Liver (tissue), 9 donors: ENCODE data around the gene COL20A1. TPM values are rescaled to one million over a fixed set of nuclear protein-coding genes. Genes with fewer than 3 reads are reported as not detected.

ENCODE experiments used
- DNase-seq: peaks from one replicate; pipeline ENCODE4 v3.0.0-alpha.2; 2017; ENCODE audit warnings: low spot score
- H3K27ac ChIP-seq, 2 donors: one replicate each; pipeline ENCODE4 v1.7.0; 2013; ENCODE audit warnings: inconsistent platforms in 2 of 2, low read length in 2 of 2, control low read depth in 1 of 2, low read depth in 1 of 2, mild to moderate bottlenecking in 1 of 2
- H3K27me3 ChIP-seq, 4 donors: one replicate each; pipeline versions ENCODE4 v1.6.1 to v1.7.0; 2013; ENCODE audit warnings: low read length in 3 of 4, inconsistent platforms in 1 of 4, mild to moderate bottlenecking in 1 of 4, moderate library complexity in 1 of 4; ENCODE audit not compliant: control insufficient read depth in 4 of 4, insufficient read depth in 4 of 4
- H3K36me3 ChIP-seq, 4 donors: one replicate each; pipeline versions ENCODE4 v1.6.1 to v1.7.0; 2013; ENCODE audit warnings: low read length in 3 of 4, mild to moderate bottlenecking in 3 of 4, low read depth in 1 of 4, moderate library complexity in 1 of 4; ENCODE audit not compliant: control insufficient read depth in 4 of 4, insufficient read depth in 3 of 4
- H3K4me1 ChIP-seq, 4 donors: one replicate each; pipeline versions ENCODE4 v1.6.1 to v1.7.0; 2013; ENCODE audit warnings: low read length in 3 of 4, mild to moderate bottlenecking in 3 of 4, moderate library complexity in 1 of 4; ENCODE audit not compliant: control insufficient read depth in 4 of 4, insufficient read depth in 4 of 4
- H3K4me3 ChIP-seq, 3 donors: one replicate each; pipeline versions ENCODE4 v1.6.1 to v1.7.0; 2013; ENCODE audit warnings: low read length in 3 of 3, control low read depth in 1 of 3, low read depth in 1 of 3, mild to moderate bottlenecking in 1 of 3
- H3K9ac ChIP-seq, 2 donors: one replicate each; pipeline ENCODE4 v1.7.0; 2013; ENCODE audit warnings: low read length in 2 of 2, mild to moderate bottlenecking in 2 of 2, moderate library complexity in 2 of 2, control low read depth in 1 of 2, low read depth in 1 of 2
- H3K9me3 ChIP-seq, 4 donors: one replicate each; pipeline versions ENCODE4 v1.6.1 to v1.7.0; 2013; ENCODE audit warnings: low read length in 3 of 4; ENCODE audit not compliant: control insufficient read depth in 4 of 4
- EGR1 ChIP-seq, 2 donors: IDR thresholded peaks; 2 replicates each; pipeline ENCODE4 v1.6.1; 2016 to 2018; ENCODE audit warnings: antibody characterized with exemption in 2 of 2, low read depth in 2 of 2
- FOXA1 ChIP-seq: IDR thresholded peaks from 2 replicates; pipeline ENCODE4 v1.6.1; 2016; ENCODE audit warnings: antibody characterized with exemption
- FOXA2 ChIP-seq: IDR thresholded peaks from 2 replicates; pipeline ENCODE4 v1.6.1; 2016; ENCODE audit warnings: antibody characterized with exemption
- GABPA ChIP-seq, 2 donors: IDR thresholded peaks in 1 of 2; conservative IDR thresholded peaks in 1 of 2; 2 replicates each; pipeline ENCODE4 v1.6.1; 2016; ENCODE audit warnings: antibody characterized with exemption in 2 of 2, mild to moderate bottlenecking in 1 of 2, moderate library complexity in 1 of 2
- HNF4A ChIP-seq, 2 donors: conservative IDR thresholded peaks; 2 replicates each; pipeline ENCODE4 v1.6.1; 2016; ENCODE audit warnings: antibody characterized with exemption in 2 of 2, mild to moderate bottlenecking in 2 of 2
- HNF4G ChIP-seq: IDR thresholded peaks from 2 replicates; pipeline ENCODE4 v1.6.1; 2016; ENCODE audit warnings: antibody characterized with exemption
- JUND ChIP-seq, 2 donors: IDR thresholded peaks; 2 replicates each; pipeline ENCODE4 v1.6.1; 2016; ENCODE audit warnings: antibody characterized with exemption in 2 of 2
- NR2F2 ChIP-seq: IDR thresholded peaks from 2 replicates; pipeline ENCODE4 v1.6.1; 2016; ENCODE audit warnings: antibody characterized with exemption
- RAD21 ChIP-seq, 2 donors: IDR thresholded peaks; 2 replicates each; pipeline ENCODE4 v1.6.1; 2016; ENCODE audit warnings: antibody characterized with exemption in 2 of 2, mild to moderate bottlenecking in 2 of 2
- RXRA ChIP-seq, 2 donors: IDR thresholded peaks; 2 replicates each; pipeline ENCODE4 v1.6.1; 2017 to 2018; ENCODE audit warnings: antibody characterized with exemption in 2 of 2, mild to moderate bottlenecking in 1 of 2
- SP1 ChIP-seq: IDR thresholded peaks from 2 replicates; pipeline ENCODE4 v1.6.1; 2018; ENCODE audit warnings: antibody characterized with exemption, mild to moderate bottlenecking
- TAF1 ChIP-seq: conservative IDR thresholded peaks from 2 replicates; pipeline ENCODE4 v1.6.1; 2016; ENCODE audit warnings: antibody characterized with exemption, mild to moderate bottlenecking
- YY1 ChIP-seq: IDR thresholded peaks from 2 replicates; pipeline ENCODE4 v1.6.1; 2016; ENCODE audit warnings: antibody characterized with exemption, mild to moderate bottlenecking
- WGBS: extraction: QIAGEN DNeasy Blood & Tissue Kit; methylation state at CpG from one replicate; pipeline ENCODE4 v1.1.7; 2013; 5-methylcytosine and 5-hydroxymethylcytosine counted together
- polyA plus RNA-seq, 2 donors: library from polyadenylated mRNA; stranded (reverse) in 1 of 2; unstranded in 1 of 2; fragments of 200-250 nt in 1 of 2; fragments of >200 nt in 1 of 2; fragmentation: Nextera tagmentation in 1 of 2; extraction: Ambion mirVana in 1 of 2; gene quantifications; one replicate each; pipeline versions ENCODE4 v1.2.1 to v1.2.3, GENCODE V29; 2013 to 2015
- total RNA-seq, 2 donors: library from RNA; depleted of rRNA; stranded (reverse); fragments of >200 nt; gene quantifications; one replicate each; pipeline ENCODE4 v1.2.3, GENCODE V29; 2014
- TF ChIP-seq, protein P1 (sequence below): IDR thresholded peaks from 2 replicates; pipeline ENCODE4 v1.6.1; 2016; ENCODE audit warnings: antibody characterized with exemption
- TF ChIP-seq, protein P2 (sequence below): IDR thresholded peaks from 2 replicates; pipeline ENCODE4 v1.6.1; 2016; ENCODE audit warnings: antibody characterized with exemption, mild to moderate bottlenecking
- TF ChIP-seq, protein P3 (sequence below): IDR thresholded peaks from 2 replicates; pipeline ENCODE4 v1.6.1; 2016; ENCODE audit warnings: antibody characterized with exemption
- TF ChIP-seq, protein P4 (sequence below): IDR thresholded peaks from 2 replicates; pipeline ENCODE4 v1.6.1; 2016; ENCODE audit warnings: antibody characterized with exemption
- donor health status: healthy.
- donor health status: healthy.
- donor health status: healthy.
- donor health status: healthy.
- donor health status: healthy.

The COL20A1 gene
- total and polyA plus RNA-seq, 4 donors, result not detected

DNA sequence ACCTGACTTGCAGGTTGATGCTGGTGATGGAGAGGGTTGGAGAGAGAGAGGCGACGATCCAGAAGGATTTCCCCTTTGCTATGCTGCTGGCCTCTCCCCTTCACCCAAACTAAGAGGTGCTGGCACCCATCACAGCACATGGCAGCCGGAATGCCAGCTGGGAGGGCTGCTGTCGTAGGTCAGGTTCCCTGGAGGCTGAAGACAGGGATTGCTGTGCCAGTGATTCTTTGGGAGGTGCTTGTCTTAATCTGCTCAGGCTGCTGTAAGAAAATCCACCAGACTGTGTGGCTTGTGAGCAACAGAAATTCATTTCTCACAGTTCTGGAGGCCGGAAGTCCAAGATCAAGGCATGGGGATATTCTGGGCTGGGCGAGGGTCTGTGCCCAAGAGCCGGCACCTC is 24.7 kb upstream of the COL20A1 start:
- Histone ChIP-seq H3K9me3 (no peaks in the 10 kb centered on the region), H3K4me3 (no peak overlapping the region), H3K27me3 (peaks cover 0 to 2% (median 0%) of the 10 kb centered on the region in 4 donors), H3K27ac (no peak overlapping the region), H3K9ac (no peak overlapping the region), H3K36me3 (no peaks in the 10 kb centered on the region), H3K4me1 (peaks cover 0 to 12% (median 6%) of the 10 kb centered on the region in 4 donors)
- 76% methylated on average over 7 of the region's 7 CpGs for WGBS
- DNase-seq, result no peak
- TF ChIP-seq GABPA (IDR thresholded peaks at IDR 0.05 in 1 of 2, conservative IDR thresholded peaks at IDR 0.05 in 1 of 2) (no peak), NR2F2 (no peak), JUND (IDR thresholded peaks at IDR 0.05) (no peak), EGR1 (IDR thresholded peaks at IDR 0.05; ENCODE audit: low read depth in 2 of 2) (no peak), SP1 (no peak), FOXA1 (no peak)

DNA sequence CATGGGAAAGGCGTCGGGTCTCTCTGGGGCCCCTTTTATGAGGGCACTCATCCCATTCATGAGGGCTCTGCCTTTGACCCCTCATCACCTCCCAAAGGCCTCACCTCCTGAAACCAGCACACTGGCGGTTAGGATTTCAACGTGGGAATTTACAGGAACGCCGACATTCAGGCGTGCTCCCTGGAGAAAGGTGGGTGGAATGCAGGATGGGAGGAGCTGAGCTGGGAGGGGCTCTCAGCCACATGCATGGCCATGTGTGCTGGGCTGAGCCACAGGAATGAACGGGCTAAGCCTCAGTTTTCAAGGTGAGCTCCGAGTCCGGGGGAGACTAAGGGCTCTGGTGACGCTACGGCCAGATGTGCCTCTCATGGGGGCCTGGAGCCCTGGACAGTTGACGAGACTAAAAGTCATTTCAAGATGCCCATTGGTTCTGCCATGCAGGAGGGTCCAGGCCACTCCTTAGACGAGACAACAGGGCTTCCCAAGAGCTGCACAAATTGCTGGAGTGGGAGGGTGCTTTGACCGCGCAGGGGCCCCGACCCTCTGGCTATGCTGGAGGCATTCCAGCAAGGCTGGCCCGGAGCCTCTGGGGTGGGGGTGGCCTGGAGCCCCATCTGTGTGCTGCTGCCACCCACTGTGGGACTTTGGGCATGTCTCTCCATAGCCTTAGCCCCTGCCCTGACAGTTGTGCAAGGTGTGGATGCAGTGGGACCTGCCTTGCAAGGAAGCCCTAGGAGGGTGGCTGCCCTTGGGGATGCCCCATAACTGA is 24.1 kb upstream of the COL20A1 start:
- 46% methylated on average over 18 of the region's 18 CpGs for WGBS
- peaks cover 0 to 2% (median 0%) of the 10 kb centered on the region in 4 donors for H3K27me3 ChIP-seq
- DNase-seq, result no peak
- H3K27ac ChIP-seq, result no peak overlapping the region
- no peaks in the 10 kb centered on the region for H3K36me3 ChIP-seq
- no peak overlapping the region for H3K9ac ChIP-seq
- no peak overlapping the region for H3K4me3 ChIP-seq
- TF ChIP-seq HNF4A (conservative IDR thresholded peaks at IDR 0.05) (no peak), SP1 (no peak), NR2F2 (no peak), EGR1 (IDR thresholded peaks at IDR 0.05; ENCODE audit: low read depth in 2 of 2) (no peak), TAF1 (no peak), RAD21 (IDR thresholded peaks at IDR 0.05) (no peak), FOXA1 (no peak), RXRA (IDR thresholded peaks at IDR 0.05) (no peak), HNF4G (no peak), JUND (IDR thresholded peaks at IDR 0.05) (no peak), FOXA2 (no peak), GABPA (IDR thresholded peaks at IDR 0.05 in 1 of 2, conservative IDR thresholded peaks at IDR 0.05 in 1 of 2) (no peak)
- TF ChIP-seq, protein P1, sequence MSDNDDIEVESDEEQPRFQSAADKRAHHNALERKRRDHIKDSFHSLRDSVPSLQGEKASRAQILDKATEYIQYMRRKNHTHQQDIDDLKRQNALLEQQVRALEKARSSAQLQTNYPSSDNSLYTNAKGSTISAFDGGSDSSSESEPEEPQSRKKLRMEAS, result no peak
- TF ChIP-seq, protein P2, sequence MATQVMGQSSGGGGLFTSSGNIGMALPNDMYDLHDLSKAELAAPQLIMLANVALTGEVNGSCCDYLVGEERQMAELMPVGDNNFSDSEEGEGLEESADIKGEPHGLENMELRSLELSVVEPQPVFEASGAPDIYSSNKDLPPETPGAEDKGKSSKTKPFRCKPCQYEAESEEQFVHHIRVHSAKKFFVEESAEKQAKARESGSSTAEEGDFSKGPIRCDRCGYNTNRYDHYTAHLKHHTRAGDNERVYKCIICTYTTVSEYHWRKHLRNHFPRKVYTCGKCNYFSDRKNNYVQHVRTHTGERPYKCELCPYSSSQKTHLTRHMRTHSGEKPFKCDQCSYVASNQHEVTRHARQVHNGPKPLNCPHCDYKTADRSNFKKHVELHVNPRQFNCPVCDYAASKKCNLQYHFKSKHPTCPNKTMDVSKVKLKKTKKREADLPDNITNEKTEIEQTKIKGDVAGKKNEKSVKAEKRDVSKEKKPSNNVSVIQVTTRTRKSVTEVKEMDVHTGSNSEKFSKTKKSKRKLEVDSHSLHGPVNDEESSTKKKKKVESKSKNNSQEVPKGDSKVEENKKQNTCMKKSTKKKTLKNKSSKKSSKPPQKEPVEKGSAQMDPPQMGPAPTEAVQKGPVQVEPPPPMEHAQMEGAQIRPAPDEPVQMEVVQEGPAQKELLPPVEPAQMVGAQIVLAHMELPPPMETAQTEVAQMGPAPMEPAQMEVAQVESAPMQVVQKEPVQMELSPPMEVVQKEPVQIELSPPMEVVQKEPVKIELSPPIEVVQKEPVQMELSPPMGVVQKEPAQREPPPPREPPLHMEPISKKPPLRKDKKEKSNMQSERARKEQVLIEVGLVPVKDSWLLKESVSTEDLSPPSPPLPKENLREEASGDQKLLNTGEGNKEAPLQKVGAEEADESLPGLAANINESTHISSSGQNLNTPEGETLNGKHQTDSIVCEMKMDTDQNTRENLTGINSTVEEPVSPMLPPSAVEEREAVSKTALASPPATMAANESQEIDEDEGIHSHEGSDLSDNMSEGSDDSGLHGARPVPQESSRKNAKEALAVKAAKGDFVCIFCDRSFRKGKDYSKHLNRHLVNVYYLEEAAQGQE, result no peak
- peaks cover 2 to 18% (median 12%) of the 10 kb centered on the region in 4 donors for H3K4me1 ChIP-seq
- no peaks in the 10 kb centered on the region for H3K9me3 ChIP-seq

DNA sequence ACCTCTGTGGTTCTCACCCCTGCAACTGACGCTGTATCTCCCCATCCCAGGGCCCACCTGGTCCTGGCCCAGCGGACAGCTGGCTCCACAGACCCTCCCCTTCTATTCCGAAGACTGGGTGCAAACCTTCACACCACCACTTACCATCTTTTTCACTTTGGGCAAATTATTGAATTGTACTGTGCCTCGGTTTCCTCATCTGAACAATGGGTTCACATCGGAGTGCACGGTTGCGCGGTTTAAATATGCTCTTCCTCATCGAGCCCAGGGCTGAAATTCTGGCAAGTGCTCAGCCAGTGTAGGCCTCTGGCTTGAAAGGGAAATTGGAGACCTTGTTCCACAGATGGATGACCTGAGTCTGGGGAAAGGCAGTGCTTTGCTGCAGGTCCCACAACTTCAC is 23.3 kb upstream of the COL20A1 start:
- peaks cover 0 to 2% (median 0%) of the 10 kb centered on the region in 4 donors for H3K27me3 ChIP-seq
- no peak for DNase-seq
- TF ChIP-seq YY1, result no peak
- TF ChIP-seq, protein P3, sequence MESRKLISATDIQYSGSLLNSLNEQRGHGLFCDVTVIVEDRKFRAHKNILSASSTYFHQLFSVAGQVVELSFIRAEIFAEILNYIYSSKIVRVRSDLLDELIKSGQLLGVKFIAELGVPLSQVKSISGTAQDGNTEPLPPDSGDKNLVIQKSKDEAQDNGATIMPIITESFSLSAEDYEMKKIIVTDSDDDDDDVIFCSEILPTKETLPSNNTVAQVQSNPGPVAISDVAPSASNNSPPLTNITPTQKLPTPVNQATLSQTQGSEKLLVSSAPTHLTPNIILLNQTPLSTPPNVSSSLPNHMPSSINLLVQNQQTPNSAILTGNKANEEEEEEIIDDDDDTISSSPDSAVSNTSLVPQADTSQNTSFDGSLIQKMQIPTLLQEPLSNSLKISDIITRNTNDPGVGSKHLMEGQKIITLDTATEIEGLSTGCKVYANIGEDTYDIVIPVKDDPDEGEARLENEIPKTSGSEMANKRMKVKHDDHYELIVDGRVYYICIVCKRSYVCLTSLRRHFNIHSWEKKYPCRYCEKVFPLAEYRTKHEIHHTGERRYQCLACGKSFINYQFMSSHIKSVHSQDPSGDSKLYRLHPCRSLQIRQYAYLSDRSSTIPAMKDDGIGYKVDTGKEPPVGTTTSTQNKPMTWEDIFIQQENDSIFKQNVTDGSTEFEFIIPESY, result no peak
- TF ChIP-seq FOXA1, result no peak
- no peak for TF ChIP-seq GABPA (IDR thresholded peaks at IDR 0.05 in 1 of 2, conservative IDR thresholded peaks at IDR 0.05 in 1 of 2)
- TF ChIP-seq, protein P2, result no peak
- TF ChIP-seq, protein P4, sequence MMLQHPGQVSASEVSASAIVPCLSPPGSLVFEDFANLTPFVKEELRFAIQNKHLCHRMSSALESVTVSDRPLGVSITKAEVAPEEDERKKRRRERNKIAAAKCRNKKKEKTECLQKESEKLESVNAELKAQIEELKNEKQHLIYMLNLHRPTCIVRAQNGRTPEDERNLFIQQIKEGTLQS, result no peak
- TF ChIP-seq FOXA2, result no peak
- H3K27ac ChIP-seq, result no peak overlapping the region
- 93% methylated on average over 9 of the region's 9 CpGs for WGBS
- H3K9ac ChIP-seq, result no peak overlapping the region
- H3K4me3 ChIP-seq, result no peak overlapping the region
- H3K4me1 ChIP-seq, result peaks cover 2 to 26% (median 19%) of the 10 kb centered on the region in 4 donors
- H3K9me3 ChIP-seq, result no peaks in the 10 kb centered on the region
- H3K36me3 ChIP-seq, result no peaks in the 10 kb centered on the region
